ENCODE measurements around the gene PLA2G3.
"Not testable (repeated sequence)": the region's sequence is repeated elsewhere in the genome, so short reads cannot be mapped to it uniquely, and the experiment has no call there.

PLA2G3 gene

GRCh38 chr22:31097941-31098631 lies 42.2 kb downstream of the PLA2G3 start:
- TF ChIP-seq CTCF (conservative IDR thresholded peaks at IDR 0.05): no peak
- no peak overlapping the region for H3K27ac ChIP-seq

- not testable (repeated sequence) for H3K27ac ChIP-seq
Observed at GRCh38 chr22:31097539-31097938, 42.8 kb downstream of the PLA2G3 start.

GRCh38 chr22:31096657-31097279 lies 43.5 kb downstream of the PLA2G3 start:
- no peak overlapping the region for H3K27ac ChIP-seq
- no peak for TF ChIP-seq CTCF (conservative IDR thresholded peaks at IDR 0.05)

GRCh38 chr22:31095637-31096249 lies 44.6 kb downstream of the PLA2G3 start:
- no peak overlapping the region for H3K27ac ChIP-seq
- no peak for TF ChIP-seq CTCF (conservative IDR thresholded peaks at IDR 0.05)

- H3K27ac ChIP-seq: no peak overlapping the region
- no peak for TF ChIP-seq CTCF (conservative IDR thresholded peaks at IDR 0.05)
Observed at GRCh38 chr22:31094741-31095140, 45.6 kb downstream of the PLA2G3 start.

GRCh38 chr22:31094021-31094551 lies 46.2 kb downstream of the PLA2G3 start:
- no peak overlapping the region for H3K27ac ChIP-seq
- TF ChIP-seq CTCF (conservative IDR thresholded peaks at IDR 0.05): no peak

- TF ChIP-seq CTCF (conservative IDR thresholded peaks at IDR 0.05): no peak
Observed at GRCh38 chr22:31093086-31093850, 47.0 kb downstream of the PLA2G3 start.

More at GRCh38 chr22:31093086-31093850, 47.0 kb downstream of the PLA2G3 start:
- H3K27ac ChIP-seq: no peak overlapping the region
